DND-41 (cell line): ENCODE measurements around the gene ZMYM4.

Source experiments
- ATAC-seq: fragments of 200-7000 bp; cut with Tn5 transposase; 3 replicates; pipeline ENCODE4 v1.9.1; 2021; ENCODE audit warnings: low read depth; ENCODE audit not compliant: insufficient read depth
- DNase-seq: peaks from one replicate; pipeline ENCODE4 v3.0.0-alpha.2; 2020
- H2AFZ ChIP-seq: 2 replicates; pipeline ENCODE4 v1.6.0; 2012; ENCODE audit warnings: low read depth, low read length
- H3K27ac ChIP-seq: 2 replicates; pipeline ENCODE4 v1.5.1; 2012; ENCODE audit warnings: low read length, inconsistent platforms
- H3K27me3 ChIP-seq: fragments of 200-600 bp; sonication (generic); 2 replicates; pipeline ENCODE4 v1.6.0; 2012; ENCODE audit warnings: low read length, mild to moderate bottlenecking, inconsistent platforms; ENCODE audit not compliant: insufficient read depth, poor library complexity
- H3K36me3 ChIP-seq: 2 replicates; pipeline ENCODE4 v1.5.1; 2012; ENCODE audit warnings: low read length, inconsistent platforms; ENCODE audit not compliant: insufficient read depth
- H3K4me1 ChIP-seq: 2 replicates; pipeline ENCODE4 v1.5.1; 2012; ENCODE audit warnings: mild to moderate bottlenecking, low read length; ENCODE audit not compliant: insufficient read depth
- H3K4me2 ChIP-seq: 2 replicates; pipeline ENCODE4 v1.6.0; 2012; ENCODE audit warnings: mild to moderate bottlenecking, moderate library complexity, low read length, inconsistent platforms; ENCODE audit not compliant: insufficient read depth
- H3K4me3 ChIP-seq, 2 experiments: fragments of 200-600 bp in 1 of 2; shearing (Covaris generic) in 1 of 2; 2 replicates each; pipeline ENCODE4 v1.5.1; 2012 to 2016; ENCODE audit warnings: inconsistent platforms in 2 of 2, low read length in 2 of 2, mild to moderate bottlenecking in 2 of 2, low read depth in 1 of 2, moderate library complexity in 1 of 2
- H3K79me2 ChIP-seq: 2 replicates; pipeline ENCODE4 v1.6.0; 2012; ENCODE audit warnings: low read length, inconsistent platforms; ENCODE audit not compliant: insufficient read depth
- H3K9ac ChIP-seq: 2 replicates; pipeline ENCODE4 v1.6.0; 2012; ENCODE audit warnings: low read depth, mild to moderate bottlenecking, inconsistent platforms, low read length, moderate library complexity
- H3K9me3 ChIP-seq: 2 replicates; pipeline ENCODE4 v1.5.1; 2012; ENCODE audit warnings: low read length, moderate library complexity, mild to moderate bottlenecking, inconsistent platforms; ENCODE audit not compliant: insufficient read depth, severe bottlenecking
- H4K20me1 ChIP-seq: 2 replicates; pipeline ENCODE4 v1.6.0; 2012; ENCODE audit warnings: low read length; ENCODE audit not compliant: insufficient read depth
- CTCF ChIP-seq: IDR thresholded peaks from 2 replicates; pipeline ENCODE4 v1.5.1; 2012; ENCODE audit warnings: borderline replicate concordance, low read length, moderate library complexity, mild to moderate bottlenecking; ENCODE audit not compliant: poor library complexity, severe bottlenecking; ENCODE audit errors: extremely low read depth
- EZH2 ChIP-seq: IDR thresholded peaks from 3 replicates; pipeline ENCODE4 v1.6.1; 2012; ENCODE audit warnings: borderline replicate concordance, low read depth, mild to moderate bottlenecking, moderate library complexity, low read length, inconsistent platforms; ENCODE audit not compliant: severe bottlenecking

The ZMYM4 gene

GRCh38 chr1:35426097-35426586 is 157.6 kb downstream of the ZMYM4 start:
- Histone ChIP-seq H2AFZ (no peak overlapping the region), H3K9ac (no peak overlapping the region), H3K27me3 (no peaks in the 10 kb centered on the region), H3K36me3 (peaks cover 10% of the 10 kb centered on the region; the same call in 1 of the 2 replicates), H3K9me3 (no peaks in the 10 kb centered on the region), H4K20me1 (no peaks in the 10 kb centered on the region), H3K4me3 (no peak overlapping the region), H3K27ac (no peak overlapping the region), H3K4me1 (no peaks in the 10 kb centered on the region), H3K4me2 (no peak overlapping the region), H3K79me2 (no peaks in the 10 kb centered on the region)
- TF ChIP-seq CTCF (no peak), EZH2 (no peak)
- DNase-seq, result no peak
- ATAC-seq, result no peak

GRCh38 chr1:35428360-35428759 is 159.9 kb downstream of the ZMYM4 start:
- peaks cover 16% of the 10 kb centered on the region for H3K36me3 ChIP-seq
- no peak for ATAC-seq

GRCh38 chr1:35430762-35431161 is 162.3 kb downstream of the ZMYM4 start:
- no peak for ATAC-seq

More at GRCh38 chr1:35428360-35428759, 159.9 kb downstream of the ZMYM4 start:
- no peak for DNase-seq
- no peaks in the 10 kb centered on the region for H3K27me3 ChIP-seq
- no peaks in the 10 kb centered on the region for H3K9me3 ChIP-seq
- H3K79me2 ChIP-seq, result no peaks in the 10 kb centered on the region
- H3K4me3 ChIP-seq, result no peak overlapping the region
- H3K4me1 ChIP-seq, result no peaks in the 10 kb centered on the region
- no peaks in the 10 kb centered on the region for H4K20me1 ChIP-seq
- TF ChIP-seq EZH2, result no peak
- TF ChIP-seq CTCF, result no peak
- H3K9ac ChIP-seq, result no peak overlapping the region
- H3K27ac ChIP-seq, result no peak overlapping the region
- H3K4me2 ChIP-seq, result no peak overlapping the region
- H2AFZ ChIP-seq, result no peak overlapping the region

More at GRCh38 chr1:35430762-35431161, 162.3 kb downstream of the ZMYM4 start:
- Histone ChIP-seq H3K9ac (no peak overlapping the region), H2AFZ (no peak overlapping the region), H4K20me1 (no peaks in the 10 kb centered on the region), H3K4me1 (no peaks in the 10 kb centered on the region), H3K4me3 (no peak overlapping the region), H3K36me3 (peaks cover 31% of the 10 kb centered on the region), H3K4me2 (no peak overlapping the region), H3K27me3 (no peaks in the 10 kb centered on the region), H3K9me3 (no peaks in the 10 kb centered on the region), H3K27ac (no peak overlapping the region), H3K79me2 (no peaks in the 10 kb centered on the region)
- TF ChIP-seq EZH2 (no peak), CTCF (no peak)
- no peak for DNase-seq
